ENCODE results near the gene HAGHL.
"Not testable (repeated sequence)": the region's sequence is repeated elsewhere in the genome, so short reads cannot be mapped to it uniquely, and the experiment has no call there.

Gene HAGHL

GRCh38 chr16:689175-689897 lies 37.6 kb upstream of the HAGHL start:
- no peak for DNase-seq

- not testable (repeated sequence) for DNase-seq
Measured at GRCh38 chr16:691242-691641, 35.7 kb upstream of the HAGHL start.

- no peak for DNase-seq
Measured at GRCh38 chr16:692356-693108, 34.4 kb upstream of the HAGHL start.

- DNase-seq, result no peak
Measured at GRCh38 chr16:693364-693763, 33.5 kb upstream of the HAGHL start.

- no peak for DNase-seq
Measured at GRCh38 chr16:693766-694165, 33.1 kb upstream of the HAGHL start.

- DNase-seq, result no peak
Measured at GRCh38 chr16:694187-694862, 32.6 kb upstream of the HAGHL start.

- DNase-seq, result no peak
Measured at GRCh38 chr16:694863-695354, 32.0 kb upstream of the HAGHL start.

- DNase-seq, result peak; percentile 62 to 69
Measured at GRCh38 chr16:695355-696089, 31.4 kb upstream of the HAGHL start.

GRCh38 chr16:698911-699671 lies 27.8 kb upstream of the HAGHL start:
- no peak for DNase-seq

- no peak for DNase-seq
Measured at GRCh38 chr16:700684-701584, 26.0 kb upstream of the HAGHL start.

GRCh38 chr16:702341-702740 lies 24.6 kb upstream of the HAGHL start:
- no peak for DNase-seq

GRCh38 chr16:703406-703805 lies 23.5 kb upstream of the HAGHL start:
- DNase-seq, result no peak

- DNase-seq, result no peak
Measured at GRCh38 chr16:704047-704446, 22.9 kb upstream of the HAGHL start.

- no peak for DNase-seq
Measured at GRCh38 chr16:704552-705380, 22.1 kb upstream of the HAGHL start.

- no peak for DNase-seq
Measured at GRCh38 chr16:705431-706188, 21.3 kb upstream of the HAGHL start, which contains the start of gene FBXL16. Gene FBXL16, minus strand, starts transcription at chr16:705801. Its CDS starts 8,396 bp downstream, at chr16:697405.

- no peak for DNase-seq
Measured at GRCh38 chr16:706189-707061, 20.5 kb upstream of the HAGHL start.

GRCh38 chr16:707062-707538 lies 19.8 kb upstream of the HAGHL start:
- no peak for DNase-seq

- DNase-seq, result no peak
Measured at GRCh38 chr16:708019-708418, 18.9 kb upstream of the HAGHL start.

All from activated CD4-positive, alpha-beta T cell treated with anti-CD3 and anti-CD28 coated beads for 4 hours (primary cell).